Activated CD4-positive, alpha-beta T cell treated with anti-CD3 and anti-CD28 coated beads, Interleukin-2, Interleukin-4, amounts not matched to agents 100 ng/mL and 50 ng/mL, durations not matched to agents 16 hours and 8 hours (primary cell): ENCODE data around the gene VAV3.
"Not testable (repeated sequence)": the region's sequence is repeated elsewhere in the genome, so short reads cannot be mapped to it uniquely, and the experiment has no call there.

Experiments used
- DNase-seq: peaks from one replicate; pipeline ENCODE4 v3.0.0-alpha.2; 2020; ENCODE audit warnings: low spot score

The VAV3 gene

GRCh38 chr1:107965110-107965991, at the start of gene VAV3:
VAV3 (minus strand) TSS chr1:107965180; CDS start chr1:107964869, 311 bp downstream.
- DNase-seq = peak; percentile 65

GRCh38 chr1:108012553-108012952, 47.6 kb upstream of the VAV3 start:
- no peak for DNase-seq

- no peak for DNase-seq
These were observed 46.3 kb upstream of the VAV3 start for GRCh38 chr1:108011295-108011694.

GRCh38 chr1:108010581-108010980, 45.6 kb upstream of the VAV3 start:
- no peak for DNase-seq

- no peak for DNase-seq
These were observed 44.7 kb upstream of the VAV3 start for GRCh38 chr1:108009603-108010195.

GRCh38 chr1:108007531-108007930, 42.6 kb upstream of the VAV3 start:
- no peak for DNase-seq

- no peak for DNase-seq
These were observed 42.1 kb upstream of the VAV3 start for GRCh38 chr1:108007070-108007469.

- DNase-seq = not testable (repeated sequence)
These were observed 39.9 kb upstream of the VAV3 start for GRCh38 chr1:108004919-108005318.

- no peak for DNase-seq
These were observed 35.7 kb upstream of the VAV3 start for GRCh38 chr1:108000620-108001111.

- no peak for DNase-seq
These were observed 35.2 kb upstream of the VAV3 start for GRCh38 chr1:108000184-108000583.

- DNase-seq = no peak
These were observed 32.9 kb upstream of the VAV3 start for GRCh38 chr1:107997866-107998265.

- no peak for DNase-seq
These were observed 28.9 kb upstream of the VAV3 start for GRCh38 chr1:107993920-107994319.

GRCh38 chr1:107992347-107992746, 27.4 kb upstream of the VAV3 start:
- no peak for DNase-seq

GRCh38 chr1:107991371-107992066, 26.5 kb upstream of the VAV3 start:
- no peak for DNase-seq

GRCh38 chr1:107990606-107991005, 25.6 kb upstream of the VAV3 start:
- DNase-seq = no peak

- DNase-seq = no peak
These were observed 16.3 kb upstream of the VAV3 start for GRCh38 chr1:107981277-107981676.

GRCh38 chr1:107979926-107980325, 14.9 kb upstream of the VAV3 start:
- no peak for DNase-seq

- peak; percentile 21 for DNase-seq
These were observed 14.1 kb upstream of the VAV3 start for GRCh38 chr1:107979088-107979487.

GRCh38 chr1:107976836-107977235, 11.9 kb upstream of the VAV3 start:
- DNase-seq = no peak

- peak; percentile 17 for DNase-seq
These were observed 11.5 kb upstream of the VAV3 start for GRCh38 chr1:107976431-107976830.

- DNase-seq = no peak
These were observed 10.9 kb upstream of the VAV3 start for GRCh38 chr1:107975851-107976250.

- no peak for DNase-seq
These were observed 9.1 kb upstream of the VAV3 start for GRCh38 chr1:107974090-107974489.
